SU-DHL-6 (cell line): Measurements from ENCODE around the gene GRIK3.

Source experiments
- H2AFZ ChIP-seq: fragments of 200-600 bp; sonication (generic); 2 replicates; pipeline ENCODE4 v1.6.1; 2014; ENCODE audit warnings: low read depth, mild to moderate bottlenecking, moderate library complexity, mixed read lengths, antibody characterized with exemption, low read length; ENCODE audit not compliant: severe bottlenecking
- H3F3A ChIP-seq: fragments of 200-600 bp; shearing (Covaris generic); 2 replicates; pipeline ENCODE4 v1.6.0; 2016; ENCODE audit warnings: antibody characterized with exemption, mild to moderate bottlenecking; ENCODE audit not compliant: insufficient read depth
- H3K27ac ChIP-seq: fragments of 200-600 bp; sonication (generic); 2 replicates; pipeline ENCODE4 v1.5.1; 2016; ENCODE audit warnings: low read depth, mild to moderate bottlenecking, low read length, moderate library complexity, mixed read lengths
- H3K27me3 ChIP-seq: fragments of 200-600 bp; sonication (generic), shearing (Covaris generic); 2 replicates; pipeline ENCODE4 v1.6.0; 2014; ENCODE audit warnings: mild to moderate bottlenecking, low read length
- H3K36me3 ChIP-seq: fragments of 200-600 bp; sonication (generic); 2 replicates; pipeline ENCODE4 v1.6.1; 2014; ENCODE audit warnings: mild to moderate bottlenecking, low read length, mixed read lengths
- H3K4me2 ChIP-seq: fragments of 300-600, 200-600 bp; shearing (Covaris generic), sonication (generic); 2 replicates; pipeline ENCODE4 v1.6.0; 2014; ENCODE audit warnings: low read length, low read depth, mild to moderate bottlenecking; ENCODE audit not compliant: poor library complexity, severe bottlenecking
- H3K4me3 ChIP-seq: fragments of 200-600 bp; sonication (generic); 2 replicates; pipeline ENCODE4 v1.5.1; 2014; ENCODE audit warnings: antibody characterized with exemption, low read length, mild to moderate bottlenecking, mixed read lengths; ENCODE audit not compliant: insufficient read depth, poor library complexity, severe bottlenecking
- H3K79me2 ChIP-seq: fragments of 200-600 bp; sonication (generic); 2 replicates; pipeline ENCODE4 v1.6.1; 2014; ENCODE audit warnings: mild to moderate bottlenecking, low read length, moderate library complexity; ENCODE audit not compliant: insufficient read depth
- H3K9ac ChIP-seq: fragments of 200-600 bp; sonication (generic); 2 replicates; pipeline ENCODE4 v1.7.0; 2014; ENCODE audit warnings: mild to moderate bottlenecking, low read length
- H3K9me2 ChIP-seq: fragments of 200-600 bp; sonication (generic); replicated peaks from 2 replicates; pipeline ENCODE4 v1.6.1; 2014; ENCODE audit warnings: low read length; ENCODE audit not compliant: insufficient read depth
- H3K9me3 ChIP-seq: fragments of 200-600 bp; sonication (generic); 2 replicates; pipeline ENCODE4 v1.6.1; 2014; ENCODE audit warnings: low read length, mixed read lengths; ENCODE audit not compliant: insufficient read depth
- H4K20me1 ChIP-seq: fragments of 200-600 bp; sonication (generic); 2 replicates; pipeline ENCODE4 v1.6.1; 2014; ENCODE audit warnings: low read depth, mild to moderate bottlenecking, antibody characterized with exemption, low read length, moderate library complexity, mixed read lengths
- CTCF ChIP-seq: fragments of 200-600 bp; sonication (generic); IDR thresholded peaks from one replicate; pipeline ENCODE4 v1.5.1; 2017; ENCODE audit warnings: antibody characterized with exemption, mild to moderate bottlenecking, low read length, moderate library complexity; ENCODE audit not compliant: insufficient read depth, poor library complexity, severe bottlenecking
- EZH2phosphoT487 ChIP-seq: fragments of 200-600 bp; sonication (generic), shearing (Covaris generic); conservative IDR thresholded peaks from 2 replicates; pipeline ENCODE4 v1.6.1; 2018; ENCODE audit warnings: mild to moderate bottlenecking, antibody characterized with exemption, low read length, moderate library complexity, mixed read lengths

GRIK3 gene

DNA sequence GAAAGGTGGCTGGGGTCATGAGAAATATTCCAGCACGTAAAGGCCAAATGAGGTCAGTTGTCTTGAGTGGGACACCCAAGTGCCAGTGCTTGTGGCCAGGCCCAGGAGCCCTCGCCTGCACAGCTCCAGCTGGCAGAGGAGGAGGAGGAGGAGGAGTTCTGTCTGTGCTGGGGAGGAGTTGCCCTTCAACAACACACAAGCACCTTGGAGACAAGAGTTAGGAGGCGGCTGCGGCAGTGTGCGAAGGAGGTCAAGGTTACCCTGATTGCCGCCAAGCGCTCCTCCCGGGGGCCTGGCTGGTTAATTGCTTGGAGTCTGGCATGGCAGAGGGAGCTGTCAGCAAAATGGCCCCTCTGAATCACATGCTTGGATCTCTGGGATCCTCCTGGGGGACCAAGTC, 45.1 kb downstream of the GRIK3 start:
- no peaks in the 10 kb centered on the region for H3F3A ChIP-seq
- no peaks in the 10 kb centered on the region for H3K27me3 ChIP-seq
- no peaks in the 10 kb centered on the region for H3K36me3 ChIP-seq
- no peaks in the 10 kb centered on the region for H3K9me3 ChIP-seq
- H3K4me2 ChIP-seq = no peak overlapping the region
- H3K27ac ChIP-seq = no peak overlapping the region
- H3K79me2 ChIP-seq = no peaks in the 10 kb centered on the region
- H3K9ac ChIP-seq = no peak overlapping the region
- no peaks in the 10 kb centered on the region for H3K9me2 ChIP-seq
- no peaks in the 10 kb centered on the region for H4K20me1 ChIP-seq
- H2AFZ ChIP-seq = no peak overlapping the region
- no peak overlapping the region for H3K4me3 ChIP-seq
- no peak for TF ChIP-seq CTCF
- TF ChIP-seq EZH2phosphoT487 = no peak

DNA sequence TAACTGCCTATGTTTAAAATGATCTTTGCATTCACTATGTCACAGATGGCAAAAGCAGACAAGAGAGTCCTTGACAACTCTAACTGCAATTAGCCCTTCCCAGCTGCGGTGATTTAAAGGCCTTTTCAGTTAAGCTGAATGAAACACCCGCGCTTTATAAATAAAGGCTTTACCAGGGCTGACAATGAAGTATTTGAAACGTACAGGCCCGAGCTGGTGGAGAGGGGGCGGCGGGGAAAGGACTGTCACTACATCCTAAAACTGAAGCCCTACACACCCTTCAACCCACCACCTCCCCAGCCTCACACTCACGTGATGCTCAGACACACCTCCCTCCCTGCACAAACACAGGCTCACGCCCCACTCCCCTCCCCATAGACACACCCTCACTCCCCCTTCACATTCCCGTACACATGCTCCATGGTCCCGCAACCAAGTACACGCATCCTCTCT, 45.5 kb downstream of the GRIK3 start:
- Histone ChIP-seq H3K4me2 (no peak overlapping the region), H3K9me2 (no peaks in the 10 kb centered on the region), H3F3A (no peaks in the 10 kb centered on the region), H3K36me3 (no peaks in the 10 kb centered on the region), H3K9ac (no peak overlapping the region), H3K79me2 (no peaks in the 10 kb centered on the region), H3K27me3 (no peaks in the 10 kb centered on the region), H3K4me3 (no peak overlapping the region), H2AFZ (no peak overlapping the region), H4K20me1 (no peaks in the 10 kb centered on the region), H3K27ac (no peak overlapping the region), H3K9me3 (no peaks in the 10 kb centered on the region)
- TF ChIP-seq EZH2phosphoT487 (no peak), CTCF (no peak)

GRCh38 chr1:36988321-36988720, 46.0 kb downstream of the GRIK3 start:
- Histone ChIP-seq H3F3A (no peaks in the 10 kb centered on the region), H3K4me3 (no peak overlapping the region), H4K20me1 (no peaks in the 10 kb centered on the region), H3K9me3 (no peaks in the 10 kb centered on the region), H3K79me2 (no peaks in the 10 kb centered on the region), H3K27me3 (no peaks in the 10 kb centered on the region), H3K4me2 (no peak overlapping the region), H3K36me3 (no peaks in the 10 kb centered on the region), H3K27ac (no peak overlapping the region), H3K9me2 (no peaks in the 10 kb centered on the region), H3K9ac (no peak overlapping the region), H2AFZ (no peak overlapping the region)
- TF ChIP-seq CTCF = no peak
- TF ChIP-seq EZH2phosphoT487 = no peak
